NT2/D1 (cell line): ENCODE results near the gene STX7.

Source experiments
- DNase-seq: peaks from one replicate; pipeline ENCODE4 v3.0.0-alpha.2; 2011; ENCODE audit warnings: low read depth, low spot score
- H3K27me3 ChIP-seq: 2 replicates; pipeline ENCODE4 v1.6.0; 2011; ENCODE audit warnings: mild to moderate bottlenecking; ENCODE audit not compliant: insufficient read length, insufficient read depth
- H3K36me3 ChIP-seq: 2 replicates; pipeline ENCODE4 v1.6.1; 2011; ENCODE audit warnings: mild to moderate bottlenecking, low read length, mixed read lengths; ENCODE audit not compliant: insufficient read depth, insufficient read length
- H3K4me1 ChIP-seq: 2 replicates; pipeline ENCODE4 v1.5.1; 2011; ENCODE audit not compliant: insufficient read depth, insufficient read length
- H3K4me3 ChIP-seq: 2 replicates; pipeline ENCODE4 v1.5.1; 2011; ENCODE audit warnings: low read depth; ENCODE audit not compliant: insufficient read length
- H3K9ac ChIP-seq: 2 replicates; pipeline ENCODE4 v1.6.0; 2011; ENCODE audit warnings: low read depth; ENCODE audit not compliant: insufficient read length
- H3K9me3 ChIP-seq: 2 replicates; pipeline ENCODE4 v1.5.1; 2011; ENCODE audit warnings: mild to moderate bottlenecking, low read length; ENCODE audit not compliant: insufficient read depth
- SUZ12 ChIP-seq: IDR thresholded peaks from 2 replicates; pipeline ENCODE4 v1.6.1; 2011; ENCODE audit not compliant: insufficient read length, insufficient read depth; ENCODE audit errors: extremely low read depth
- YY1 ChIP-seq: IDR thresholded peaks from 2 replicates; pipeline ENCODE4 v1.6.1; 2011; ENCODE audit not compliant: insufficient read length, insufficient read depth
- ZNF274 ChIP-seq: IDR thresholded peaks from 2 replicates; pipeline ENCODE4 v1.6.1; 2011; ENCODE audit warnings: mild to moderate bottlenecking, low read depth, low read length

The STX7 gene

DNA sequence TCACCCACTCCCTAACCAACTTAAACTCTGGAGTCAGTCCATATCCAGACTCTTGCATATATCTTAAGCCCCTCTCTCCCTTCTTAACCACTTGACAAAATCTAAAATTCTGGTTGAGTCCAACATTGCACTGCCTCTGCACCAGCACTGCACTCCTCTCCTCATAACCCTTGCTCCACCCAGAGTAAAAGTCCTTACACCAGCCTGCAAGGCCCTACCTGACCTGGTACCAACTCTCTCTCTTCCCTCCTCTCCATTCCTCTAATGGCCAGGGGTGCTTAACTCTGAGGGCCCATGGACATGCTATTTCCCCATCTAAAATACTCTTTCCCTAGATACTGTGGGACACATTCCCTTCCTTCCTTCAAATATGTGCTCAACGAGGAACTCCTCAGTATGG lies 21.0 kb downstream of the STX7 start:
- Histone ChIP-seq H3K4me3 (no peak overlapping the region), H3K36me3 (peaks cover 11% of the 10 kb centered on the region), H3K27me3 (no peaks in the 10 kb centered on the region), H3K9ac (no peak overlapping the region), H3K4me1 (peaks cover 2% of the 10 kb centered on the region), H3K9me3 (no peaks in the 10 kb centered on the region)
- no peak for DNase-seq
- no peak for TF ChIP-seq ZNF274
- no peak for TF ChIP-seq YY1
- no peak for TF ChIP-seq SUZ12

DNA sequence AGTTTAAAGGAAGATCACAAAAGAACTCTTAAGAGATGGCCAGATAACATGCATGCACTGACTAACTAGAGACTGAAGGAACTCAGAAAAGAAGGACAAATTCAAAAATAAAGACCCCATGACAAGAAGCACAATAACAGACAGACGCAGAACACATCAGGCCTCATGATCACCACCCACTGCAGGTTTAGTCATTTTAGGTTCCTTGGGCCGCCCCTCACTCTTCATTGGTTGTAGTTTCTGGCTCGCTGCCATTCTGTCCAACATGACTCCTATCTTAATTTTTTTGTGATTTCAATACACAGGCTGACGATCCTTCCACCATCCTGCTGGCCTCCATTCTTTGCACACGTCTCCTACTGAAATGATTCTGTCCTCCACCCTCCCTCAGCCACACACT lies 21.6 kb downstream of the STX7 start:
- Histone ChIP-seq H3K9ac (no peak overlapping the region), H3K4me1 (peaks cover 2% of the 10 kb centered on the region), H3K4me3 (no peak overlapping the region), H3K27me3 (no peaks in the 10 kb centered on the region), H3K36me3 (peaks cover 11% of the 10 kb centered on the region), H3K9me3 (no peaks in the 10 kb centered on the region)
- TF ChIP-seq YY1 (no peak), ZNF274 (no peak), SUZ12 (no peak)
- DNase-seq: no peak

DNA sequence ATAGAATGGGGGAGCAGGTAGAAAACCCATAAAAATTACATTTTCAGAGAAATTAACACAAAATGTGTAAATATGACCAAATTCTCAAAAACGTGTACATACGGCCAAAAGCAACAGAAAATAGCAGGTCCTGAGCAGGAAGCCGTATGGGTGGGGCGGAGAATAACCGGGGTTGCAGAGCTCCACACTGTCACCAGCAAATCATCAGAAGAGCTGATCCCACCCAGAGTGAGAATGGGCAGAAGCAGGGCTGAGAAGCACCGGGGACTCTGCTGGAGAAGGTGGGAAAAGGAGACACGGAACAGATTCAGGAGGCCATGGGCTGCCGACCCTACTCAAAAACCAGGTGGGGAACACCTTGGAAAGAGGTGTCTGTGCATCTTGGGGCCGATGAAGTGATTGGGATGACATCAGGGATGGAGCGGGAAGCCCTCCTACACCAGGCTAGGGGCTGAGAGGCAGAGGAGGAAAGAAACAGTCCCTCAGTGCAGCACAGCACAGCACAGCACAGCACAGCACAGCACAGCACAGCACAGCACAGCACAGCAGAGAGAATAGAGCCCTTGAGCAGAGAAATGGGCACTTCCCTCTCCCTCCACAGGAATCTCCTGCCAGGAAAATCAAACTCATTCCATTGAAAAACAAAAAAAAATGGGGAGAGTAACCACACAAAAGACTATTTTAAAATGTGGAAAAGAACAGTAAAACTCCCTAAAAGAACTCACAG lies 22.3 kb downstream of the STX7 start:
- Histone ChIP-seq H3K27me3 (no peaks in the 10 kb centered on the region), H3K4me1 (peaks cover 2% of the 10 kb centered on the region), H3K36me3 (peaks cover 11% of the 10 kb centered on the region), H3K4me3 (no peak overlapping the region), H3K9me3 (no peaks in the 10 kb centered on the region), H3K9ac (no peak overlapping the region)
- no peak for TF ChIP-seq SUZ12
- TF ChIP-seq YY1: no peak
- DNase-seq: no peak

DNA sequence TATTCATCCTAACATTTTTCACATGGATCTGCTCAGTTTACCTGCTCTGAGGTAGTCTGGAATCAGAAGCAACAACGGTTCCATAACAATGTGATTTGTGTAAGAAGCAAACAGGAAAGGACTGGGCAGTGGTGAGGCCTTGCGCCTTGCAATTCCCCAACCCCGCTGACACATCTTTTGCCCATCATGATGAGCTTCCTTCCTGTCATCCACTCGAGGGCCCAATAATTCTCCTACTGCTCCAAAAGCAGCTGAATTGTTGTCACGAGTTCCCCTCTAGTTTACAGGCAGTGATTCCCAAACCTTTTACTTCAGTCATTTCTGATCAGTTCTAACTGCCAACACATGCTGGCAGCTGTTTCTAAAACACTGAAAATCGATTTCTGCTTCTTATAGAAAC lies 22.9 kb downstream of the STX7 start:
- TF ChIP-seq YY1 (no peak), ZNF274 (no peak), SUZ12 (no peak)
- H3K9me3 ChIP-seq: no peaks in the 10 kb centered on the region
- H3K4me3 ChIP-seq: no peak overlapping the region
- H3K9ac ChIP-seq: no peak overlapping the region
- H3K27me3 ChIP-seq: no peaks in the 10 kb centered on the region
- no peak for DNase-seq
- H3K36me3 ChIP-seq: peaks cover 11% of the 10 kb centered on the region
- H3K4me1 ChIP-seq: peaks cover 2% of the 10 kb centered on the region

DNA sequence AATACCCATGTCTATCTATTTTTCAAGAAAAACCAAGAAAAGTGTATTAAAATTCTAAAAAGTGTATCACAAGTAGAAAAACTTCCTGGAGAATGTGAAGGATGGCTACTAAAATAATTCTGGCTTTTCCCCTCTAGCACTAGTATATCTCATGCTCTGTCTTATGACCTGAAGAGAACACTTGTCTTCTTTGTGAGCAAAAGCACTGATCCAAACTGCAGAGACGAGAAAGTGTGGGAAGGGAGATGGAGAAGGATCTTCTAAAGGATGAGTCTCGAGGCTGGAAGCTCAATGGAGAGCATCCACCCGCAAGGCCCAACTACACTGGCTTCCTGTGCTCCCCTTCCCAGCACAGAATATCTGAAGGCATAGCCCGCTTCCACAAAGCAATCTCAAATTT lies 23.5 kb downstream of the STX7 start:
- no peaks in the 10 kb centered on the region for H3K9me3 ChIP-seq
- no peaks in the 10 kb centered on the region for H3K27me3 ChIP-seq
- no peak overlapping the region for H3K9ac ChIP-seq
- peaks cover 2% of the 10 kb centered on the region for H3K4me1 ChIP-seq
- DNase-seq: no peak
- H3K4me3 ChIP-seq: no peak overlapping the region
- peaks cover 11% of the 10 kb centered on the region for H3K36me3 ChIP-seq
- TF ChIP-seq ZNF274 (no peak), SUZ12 (no peak), YY1 (no peak)

DNA sequence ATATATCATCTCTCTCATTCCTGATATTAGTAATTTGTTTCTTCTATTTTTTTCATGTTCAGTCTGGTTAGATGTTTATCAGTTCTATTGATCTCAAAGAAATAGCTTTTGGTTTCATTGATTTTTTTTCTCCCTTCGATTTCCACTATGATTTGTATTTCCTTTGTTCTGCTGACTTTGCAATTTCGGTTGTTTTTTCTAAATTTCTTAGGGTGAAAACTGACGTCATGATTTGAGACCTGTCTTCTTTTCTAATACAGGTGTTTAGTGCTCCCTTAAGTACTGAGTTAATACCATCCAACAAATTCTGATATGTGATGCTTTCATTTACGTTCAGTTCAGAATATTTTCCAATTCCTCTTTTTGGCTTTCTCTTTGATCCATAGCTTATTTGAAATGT lies 25.2 kb downstream of the STX7 start:
- Histone ChIP-seq H3K4me3 (no peak overlapping the region), H3K4me1 (peaks cover 2% of the 10 kb centered on the region), H3K36me3 (peaks cover 11% of the 10 kb centered on the region), H3K9ac (no peak overlapping the region), H3K9me3 (no peaks in the 10 kb centered on the region), H3K27me3 (no peaks in the 10 kb centered on the region)
- TF ChIP-seq ZNF274 (no peak), SUZ12 (no peak), YY1 (no peak)
- no peak for DNase-seq

DNA sequence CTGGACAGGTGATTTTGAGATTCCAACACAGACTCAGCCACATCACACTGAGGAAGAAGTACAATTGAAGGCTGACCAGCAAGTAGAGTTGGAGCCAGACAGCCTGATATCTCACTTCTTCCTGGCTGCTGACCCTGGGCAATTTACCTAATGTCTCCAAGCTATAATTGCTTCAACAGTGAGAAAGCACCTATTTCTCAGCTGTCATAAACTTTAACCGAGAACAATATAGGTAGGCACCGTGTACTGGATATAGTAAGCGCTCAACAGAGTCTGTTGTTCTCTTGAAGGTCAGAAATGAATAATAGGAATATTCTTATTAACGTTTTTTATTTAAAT lies 28.3 kb downstream of the STX7 start:
- Histone ChIP-seq H3K4me1 (no peaks in the 10 kb centered on the region), H3K27me3 (no peaks in the 10 kb centered on the region), H3K36me3 (peaks cover 2% of the 10 kb centered on the region), H3K9ac (no peak overlapping the region), H3K9me3 (no peaks in the 10 kb centered on the region), H3K4me3 (no peak overlapping the region)
- no peak for TF ChIP-seq SUZ12
- no peak for TF ChIP-seq YY1
- TF ChIP-seq ZNF274: no peak
- no peak for DNase-seq
